H1 (cell line): ENCODE data around the gene CKAP2L. TPM values are rescaled to one million over a fixed set of nuclear protein-coding genes. Genes with fewer than 3 reads are reported as not detected.

Experiments
- JUN ChIP-seq: IDR thresholded peaks from 2 replicates; pipeline ENCODE4 v1.6.1; 2011; ENCODE audit warnings: low read depth, mild to moderate bottlenecking, improper control_type of control experiment, low read length
- RAD21 ChIP-seq, 2 experiments: IDR thresholded peaks in 1 of 2; conservative IDR thresholded peaks in 1 of 2; 2 replicates each; pipeline ENCODE4 v1.6.1; 2011; ENCODE audit warnings: low read depth in 2 of 2, low read length in 2 of 2, improper control_type of control experiment in 1 of 2, inconsistent platforms in 1 of 2, mild to moderate bottlenecking in 1 of 2, moderate library complexity in 1 of 2
- polyA plus RNA-seq, 7 experiments: library from polyadenylated mRNA; depleted of rRNA in 3 of 7; stranded (reverse) in 5 of 7; unstranded in 2 of 7; fragments of >200 nt in 5 of 7; fragments of 200-250 nt in 2 of 7; gene quantifications; 1 replicate in 5 of 7; 2 replicates in 1 of 7; 4 replicates in 1 of 7; pipeline versions ENCODE4 v1.2.1 to v1.2.3, GENCODE V29; 2011 to 2013; ENCODE audit warnings: missing spikeins in 2 of 7, mixed read lengths in 2 of 7
- total RNA-seq: library from RNA; stranded (reverse); fragmentation: NEBNext Ultra II Directional; extraction: Animal tissue kit (Norgen Biotek cat#: 25700); gene quantifications from 2 replicates; pipeline ENCODE4 v1.2.1, GENCODE V29; 2021

Gene CKAP2L
- total and polyA plus RNA-seq, 2 of the 8 experiments (the other 6 are each of a cell fraction or from before 2014, with no cell fraction given): 2.5 to 20.7 TPM

DNA sequence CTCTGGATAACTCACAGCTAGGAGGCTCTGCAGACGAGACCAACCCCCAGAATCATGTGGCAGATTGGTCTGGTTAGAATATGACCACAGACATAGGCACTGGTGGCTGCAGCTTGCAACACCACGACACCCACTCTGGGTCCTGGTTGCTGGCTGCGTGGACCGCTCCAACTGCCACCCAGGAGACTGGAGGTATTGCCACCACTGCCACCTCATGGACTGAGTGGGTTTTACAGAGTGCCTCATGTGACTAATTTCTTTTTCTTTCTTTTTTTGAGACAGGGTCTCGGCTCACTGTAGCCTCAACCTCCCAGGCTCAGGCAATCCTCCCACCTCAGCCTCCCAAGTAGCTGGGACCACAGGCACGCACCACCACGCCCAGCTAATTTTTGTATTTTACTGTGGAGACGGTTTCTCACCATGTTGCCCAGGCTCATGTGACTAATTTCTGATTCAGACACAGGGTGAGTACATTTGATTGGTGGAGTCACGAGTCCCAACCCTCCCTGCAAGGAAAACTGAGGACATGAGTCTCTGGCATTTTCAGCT, 73.5 kb downstream of the CKAP2L start (continued):
- TF ChIP-seq RAD21 (IDR thresholded peaks at IDR 0.05 in 1 of 2, conservative IDR thresholded peaks at IDR 0.05 in 1 of 2; ENCODE audit: low read depth in 2 of 2, low read length in 2 of 2) (peak; percentile 59 to 67), JUN (no peak)
- TF ChIP-seq, all 59 proteins: peak for 5
